GM12801 (cell line): ENCODE measurements around the gene MYLK2.

ENCODE experiments used
- TF ChIP-seq, protein P1 (sequence below): IDR thresholded peaks from one replicate; pipeline ENCODE4 v1.5.1; 2011; ENCODE audit warnings: control low read depth; ENCODE audit not compliant: insufficient read length; ENCODE audit errors: extremely low read depth

The MYLK2 gene

DNA sequence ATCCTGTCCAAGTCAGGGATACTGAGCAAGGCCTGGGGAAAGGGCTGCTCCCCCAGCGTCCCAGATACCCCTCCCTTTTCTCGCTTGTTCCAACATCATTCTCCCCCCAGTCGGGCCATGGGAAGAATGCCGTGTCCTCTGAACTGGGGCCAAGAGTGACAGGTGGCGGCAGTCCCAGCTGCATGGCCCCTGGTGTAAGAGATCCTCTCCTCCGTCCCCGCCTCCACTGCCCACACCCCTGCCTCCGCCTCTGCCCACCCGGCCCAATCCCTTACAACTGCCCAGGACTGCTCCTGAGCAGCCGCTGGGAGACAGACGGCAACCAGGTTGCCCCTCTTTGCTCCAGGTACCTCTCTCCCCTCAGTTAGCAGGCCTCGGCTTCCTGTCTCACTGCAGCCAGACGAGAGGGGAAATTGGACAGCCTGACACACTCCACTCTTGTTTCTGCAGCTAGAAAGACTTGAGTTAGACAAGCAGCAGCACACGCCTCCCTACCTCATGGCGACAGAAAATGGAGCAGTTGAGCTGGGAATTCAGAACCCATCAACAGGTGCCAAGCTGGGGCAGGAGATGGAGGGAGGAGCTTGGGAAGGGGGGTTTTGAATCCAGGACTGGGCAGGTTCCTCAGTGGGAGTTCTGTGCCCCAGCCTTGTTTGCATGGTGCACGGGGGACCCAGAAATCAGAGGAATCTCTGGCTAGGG is at the start of gene MYLK2:
Gene MYLK2, plus strand, starts transcription at position 274 of the 702 bp plus-strand sequence. Its CDS starts 225 bp downstream, at position 499.
- TF ChIP-seq, protein P1, sequence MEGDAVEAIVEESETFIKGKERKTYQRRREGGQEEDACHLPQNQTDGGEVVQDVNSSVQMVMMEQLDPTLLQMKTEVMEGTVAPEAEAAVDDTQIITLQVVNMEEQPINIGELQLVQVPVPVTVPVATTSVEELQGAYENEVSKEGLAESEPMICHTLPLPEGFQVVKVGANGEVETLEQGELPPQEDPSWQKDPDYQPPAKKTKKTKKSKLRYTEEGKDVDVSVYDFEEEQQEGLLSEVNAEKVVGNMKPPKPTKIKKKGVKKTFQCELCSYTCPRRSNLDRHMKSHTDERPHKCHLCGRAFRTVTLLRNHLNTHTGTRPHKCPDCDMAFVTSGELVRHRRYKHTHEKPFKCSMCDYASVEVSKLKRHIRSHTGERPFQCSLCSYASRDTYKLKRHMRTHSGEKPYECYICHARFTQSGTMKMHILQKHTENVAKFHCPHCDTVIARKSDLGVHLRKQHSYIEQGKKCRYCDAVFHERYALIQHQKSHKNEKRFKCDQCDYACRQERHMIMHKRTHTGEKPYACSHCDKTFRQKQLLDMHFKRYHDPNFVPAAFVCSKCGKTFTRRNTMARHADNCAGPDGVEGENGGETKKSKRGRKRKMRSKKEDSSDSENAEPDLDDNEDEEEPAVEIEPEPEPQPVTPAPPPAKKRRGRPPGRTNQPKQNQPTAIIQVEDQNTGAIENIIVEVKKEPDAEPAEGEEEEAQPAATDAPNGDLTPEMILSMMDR: no peak

DNA sequence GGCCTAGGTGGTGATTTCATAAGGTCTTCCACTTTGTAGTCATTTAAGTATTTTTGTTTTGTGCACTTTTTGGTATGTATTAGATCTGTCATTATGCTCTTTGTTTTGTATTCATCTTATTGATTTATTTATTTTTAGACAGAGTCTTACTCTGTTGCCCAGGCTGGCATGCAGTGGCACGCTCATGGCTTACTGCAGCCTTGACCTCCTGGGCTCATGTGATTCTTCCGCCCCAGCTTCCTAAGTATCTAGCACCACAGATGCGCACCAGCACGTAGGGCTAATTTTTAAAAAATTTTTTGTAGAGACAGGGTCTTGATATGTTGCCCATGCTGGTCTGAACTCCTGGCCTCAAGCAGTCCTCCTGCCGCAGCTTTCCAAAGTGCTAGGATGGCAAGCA is 49.5 kb upstream of the MYLK2 start:
- TF ChIP-seq, protein P1: no peak

DNA sequence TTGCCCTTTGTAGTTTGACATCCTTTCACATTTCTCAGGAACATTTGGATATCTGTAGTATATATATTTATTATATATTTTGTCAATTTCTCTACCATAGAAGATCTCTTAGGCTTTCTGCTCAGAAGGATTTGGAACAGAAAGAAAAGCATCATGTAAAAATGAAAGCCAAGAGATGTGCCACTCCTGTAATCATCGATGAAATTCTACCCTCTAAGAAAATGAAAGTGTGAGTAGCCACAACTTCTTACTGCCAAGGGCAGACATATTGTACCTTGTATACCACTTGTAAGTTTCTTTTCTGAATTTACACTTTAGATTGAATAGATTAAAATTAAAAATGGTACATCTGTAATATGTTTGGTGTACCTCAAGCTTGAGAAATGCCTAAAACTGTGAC is 48.9 kb upstream of the MYLK2 start:
- TF ChIP-seq, protein P1: no peak

DNA sequence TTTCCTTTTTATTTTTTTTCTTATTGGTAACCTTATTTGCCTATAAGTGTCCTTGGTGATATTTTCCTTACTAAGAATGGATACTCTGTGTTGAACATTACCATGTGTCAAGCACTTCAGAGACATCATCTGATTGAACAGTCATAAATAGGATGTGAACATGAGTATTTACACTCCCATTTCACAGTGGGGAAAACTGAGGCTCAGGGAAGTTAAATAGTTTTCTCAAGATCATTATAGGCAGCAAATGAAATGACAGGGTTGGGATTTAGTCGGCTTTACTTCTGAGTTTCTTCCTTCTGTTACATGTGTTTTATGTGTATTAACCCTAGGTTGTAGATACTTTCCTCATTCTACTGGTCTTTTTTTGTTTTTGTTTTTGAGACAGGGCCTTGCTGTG is 44.7 kb upstream of the MYLK2 start:
- TF ChIP-seq, protein P1: no peak

DNA sequence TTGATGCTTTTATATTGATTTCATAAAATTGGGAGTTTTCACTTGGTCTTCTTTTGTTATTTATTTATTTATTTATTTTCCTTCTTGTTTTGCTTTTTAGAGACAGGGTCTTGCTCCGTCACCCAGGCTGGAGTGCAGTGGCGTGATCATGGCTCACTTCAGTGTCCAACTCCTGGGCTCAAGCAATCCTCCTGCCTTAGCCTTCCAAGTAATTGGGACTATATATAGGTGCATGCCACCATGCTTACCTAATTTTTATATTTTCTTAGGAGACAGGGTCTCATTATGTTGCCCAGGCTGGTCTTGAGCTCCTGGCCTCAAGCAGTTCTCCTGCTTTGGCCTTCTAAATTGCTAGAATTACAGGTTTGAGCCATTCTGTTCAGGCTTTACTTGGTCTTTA is 38.3 kb upstream of the MYLK2 start:
- TF ChIP-seq, protein P1: no peak

DNA sequence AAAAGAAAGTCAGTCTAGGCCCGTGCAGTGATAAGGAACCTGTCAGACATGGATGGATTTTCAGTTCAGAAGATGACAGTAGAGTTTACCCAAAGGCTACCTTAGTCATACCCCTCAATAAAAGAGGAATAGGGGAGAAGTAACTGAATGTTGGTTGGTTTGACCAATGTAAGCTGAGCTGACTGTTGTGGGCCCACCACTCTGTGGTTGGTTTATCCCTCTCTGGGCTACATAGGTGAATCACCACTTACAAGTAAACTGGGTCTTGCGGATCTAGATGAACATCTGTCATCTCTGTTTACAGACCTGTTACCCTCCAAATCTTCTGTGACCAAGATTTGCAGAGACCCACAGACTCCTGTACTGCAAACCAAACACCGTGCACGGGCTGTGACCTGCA is 37.2 kb upstream of the MYLK2 start:
- TF ChIP-seq, protein P1: no peak

DNA sequence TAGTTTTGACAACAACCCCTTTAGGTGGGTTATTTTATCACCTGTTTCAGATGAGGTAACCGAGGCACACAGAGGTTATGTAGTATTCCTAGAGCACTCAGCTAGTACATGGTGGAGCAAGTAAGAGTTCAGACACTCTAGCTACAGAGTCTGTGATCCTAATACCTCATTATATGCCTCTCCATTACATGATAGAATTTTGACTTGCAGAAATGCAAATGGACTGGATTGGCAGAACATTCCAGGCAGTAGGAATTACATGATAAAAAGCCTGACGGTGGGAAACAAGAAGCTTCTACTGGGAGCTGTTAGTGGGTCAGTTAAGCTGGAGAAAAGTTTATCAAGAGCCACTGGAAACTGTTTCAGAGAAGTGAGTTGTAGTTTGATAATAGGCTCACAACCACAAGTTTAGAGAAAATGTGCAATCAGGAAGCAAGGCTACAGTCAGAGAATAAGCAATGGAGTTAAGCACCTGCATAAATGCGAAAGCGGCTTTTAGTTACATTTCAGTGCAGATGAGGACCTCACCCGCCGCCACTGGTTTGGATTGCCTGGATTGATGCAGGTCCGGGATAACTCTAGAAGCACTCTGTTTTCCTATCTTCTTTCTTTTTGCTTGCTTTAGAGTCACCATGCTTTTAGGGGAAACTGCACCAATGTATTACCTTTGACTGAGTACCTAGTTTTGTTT is 34.7 kb upstream of the MYLK2 start:
- TF ChIP-seq, protein P1: no peak
